22Rv1 (cell line): ENCODE results near the gene SZT2.

Source experiments
- H3K27ac ChIP-seq: fragments of 450-650 bp; 2 replicates; pipeline ENCODE4 v1.5.1; 2017
- ZFX ChIP-seq: fragments of 450-650 bp; IDR thresholded peaks from 2 replicates; pipeline ENCODE4 v1.6.1; 2017; ENCODE audit warnings: antibody characterized with exemption, borderline replicate concordance
- TF ChIP-seq, protein P1 (sequence below): fragments of 450-650 bp; IDR thresholded peaks from 2 replicates; pipeline ENCODE4 v1.5.1; 2017; ENCODE audit warnings: mild to moderate bottlenecking

SZT2 gene

DNA sequence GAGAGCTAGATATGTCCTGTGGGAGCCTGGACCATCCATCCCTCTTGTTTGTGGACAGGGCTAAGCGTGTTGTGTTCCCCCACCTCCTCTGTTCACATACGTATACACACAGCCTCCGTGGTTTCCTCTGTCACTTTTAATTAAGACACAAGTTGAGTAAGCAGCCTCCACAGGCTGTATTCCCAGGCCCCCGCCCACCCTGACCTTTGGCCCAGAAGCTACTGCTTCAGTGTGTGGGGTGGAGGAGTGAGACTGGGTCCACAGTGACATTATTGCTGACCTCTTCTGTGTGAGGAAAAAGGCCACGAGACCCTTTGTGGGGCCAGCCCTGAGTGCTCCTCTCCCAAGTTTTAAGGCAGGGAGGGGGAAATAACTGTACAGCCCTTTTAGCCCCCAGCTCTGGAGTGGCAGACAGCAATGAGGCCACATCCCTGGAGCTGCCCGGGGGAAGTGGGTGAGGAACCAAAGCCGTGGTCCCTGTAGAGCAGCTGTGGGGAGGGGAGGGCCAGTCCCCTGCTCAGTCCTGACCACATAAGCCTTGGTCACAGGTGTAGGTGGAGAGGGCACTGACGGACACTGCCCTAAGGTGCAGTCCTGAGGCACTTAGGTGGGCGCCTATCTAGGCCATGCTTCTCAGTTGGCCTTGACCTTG, 26.3 kb upstream of the SZT2 start:
- no peak for TF ChIP-seq ZFX
- TF ChIP-seq, protein P1, sequence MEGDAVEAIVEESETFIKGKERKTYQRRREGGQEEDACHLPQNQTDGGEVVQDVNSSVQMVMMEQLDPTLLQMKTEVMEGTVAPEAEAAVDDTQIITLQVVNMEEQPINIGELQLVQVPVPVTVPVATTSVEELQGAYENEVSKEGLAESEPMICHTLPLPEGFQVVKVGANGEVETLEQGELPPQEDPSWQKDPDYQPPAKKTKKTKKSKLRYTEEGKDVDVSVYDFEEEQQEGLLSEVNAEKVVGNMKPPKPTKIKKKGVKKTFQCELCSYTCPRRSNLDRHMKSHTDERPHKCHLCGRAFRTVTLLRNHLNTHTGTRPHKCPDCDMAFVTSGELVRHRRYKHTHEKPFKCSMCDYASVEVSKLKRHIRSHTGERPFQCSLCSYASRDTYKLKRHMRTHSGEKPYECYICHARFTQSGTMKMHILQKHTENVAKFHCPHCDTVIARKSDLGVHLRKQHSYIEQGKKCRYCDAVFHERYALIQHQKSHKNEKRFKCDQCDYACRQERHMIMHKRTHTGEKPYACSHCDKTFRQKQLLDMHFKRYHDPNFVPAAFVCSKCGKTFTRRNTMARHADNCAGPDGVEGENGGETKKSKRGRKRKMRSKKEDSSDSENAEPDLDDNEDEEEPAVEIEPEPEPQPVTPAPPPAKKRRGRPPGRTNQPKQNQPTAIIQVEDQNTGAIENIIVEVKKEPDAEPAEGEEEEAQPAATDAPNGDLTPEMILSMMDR: no peak
- H3K27ac ChIP-seq: peak overlapping the region; percentile 95

DNA sequence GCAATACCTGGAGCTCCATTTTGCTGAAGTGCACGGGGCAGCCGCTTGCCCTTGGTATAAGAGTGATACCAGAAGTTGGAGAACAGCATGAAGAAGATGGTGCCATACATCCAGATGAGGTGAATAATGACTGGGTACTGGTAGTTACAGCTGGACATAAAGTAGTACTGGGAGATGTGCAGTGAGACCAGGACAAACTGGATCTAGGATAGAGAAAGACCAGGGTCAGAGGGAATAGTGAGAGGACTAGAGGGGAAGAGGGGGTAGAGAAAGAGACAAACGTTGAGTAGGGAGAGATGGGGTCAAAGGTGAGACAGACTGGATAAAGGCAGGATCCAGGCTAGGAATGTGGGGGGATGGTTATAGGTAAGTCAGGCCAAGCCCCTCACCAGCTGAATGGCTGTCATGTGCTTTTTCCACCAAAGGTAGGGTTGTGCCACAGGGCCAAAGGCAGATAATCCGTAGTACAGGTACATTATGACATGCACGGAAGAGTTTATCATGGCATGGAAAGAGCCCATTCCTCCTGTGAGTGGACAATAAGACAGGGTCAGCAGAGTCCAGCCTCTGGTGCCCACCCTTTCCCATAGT, 25.7 kb upstream of the SZT2 start:
- peak overlapping the region; percentile 95 for H3K27ac ChIP-seq

DNA sequence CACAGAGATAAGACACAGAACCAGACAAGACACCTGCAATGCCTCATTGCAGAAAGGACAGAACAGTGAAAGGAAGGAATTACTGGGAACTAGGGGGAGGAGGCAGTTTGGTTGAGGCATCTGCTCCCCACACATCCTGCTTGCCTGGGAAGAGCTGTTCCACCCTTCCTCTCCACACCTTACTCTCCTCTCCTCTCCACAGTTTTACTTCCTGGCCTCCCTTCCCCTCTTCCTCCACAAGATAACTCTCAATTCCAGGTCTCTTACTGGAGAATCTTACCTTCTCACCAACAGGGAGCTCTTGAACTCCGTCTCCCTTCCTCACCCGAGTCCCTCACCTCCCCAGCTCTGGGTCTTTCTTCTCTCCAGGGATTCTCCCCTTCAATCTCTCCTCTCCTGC, 24.0 kb upstream of the SZT2 start:
- H3K27ac ChIP-seq: peak overlapping the region; percentile 95
- TF ChIP-seq, protein P1: no peak
- TF ChIP-seq ZFX: no peak

More for the DNA sequence above, 25.7 kb upstream of the SZT2 start:
- TF ChIP-seq, protein P1: no peak

DNA sequence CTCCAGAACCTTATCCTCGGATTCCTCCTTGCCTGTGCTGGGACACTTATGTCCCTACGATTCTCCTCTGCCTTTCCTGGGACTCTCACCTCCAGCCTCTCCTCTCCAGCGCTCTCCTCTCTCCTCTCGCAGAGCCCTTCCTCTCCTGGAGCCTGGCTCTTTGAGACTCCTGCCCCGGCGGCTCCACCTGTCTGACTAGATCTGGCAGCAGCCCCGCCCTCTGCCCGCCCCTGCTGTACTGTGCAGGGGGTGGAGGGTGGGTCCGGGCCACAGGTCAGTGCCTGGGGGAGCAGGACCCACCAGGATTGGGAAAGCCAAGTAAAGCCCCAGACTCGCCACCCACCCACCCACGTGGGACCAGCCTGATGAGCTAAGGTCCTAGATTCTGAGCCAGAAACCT, 23.5 kb upstream of the SZT2 start:
- TF ChIP-seq, protein P1: no peak
- TF ChIP-seq ZFX: no peak
- peak overlapping the region; percentile 95 for H3K27ac ChIP-seq

DNA sequence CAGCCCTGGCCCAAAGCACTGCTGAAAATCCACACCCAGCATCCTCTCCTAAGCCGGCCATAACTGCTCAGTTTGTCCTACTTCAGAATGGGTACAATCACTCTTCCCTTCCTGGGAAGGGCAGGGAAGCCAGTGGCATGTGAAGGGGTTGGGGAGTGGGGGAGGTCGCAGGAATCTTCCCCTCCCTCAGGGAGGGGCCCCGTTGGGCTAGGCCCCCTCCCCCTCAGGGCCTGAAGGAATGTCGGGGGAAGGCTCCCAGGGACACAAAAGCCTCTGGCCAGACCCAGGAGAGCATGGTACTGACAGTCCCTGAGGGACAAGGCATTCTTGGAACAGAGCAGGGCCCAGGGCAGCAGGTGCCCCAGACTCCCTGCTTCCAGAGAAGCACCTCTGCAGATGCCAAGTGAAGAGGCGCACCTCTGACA, 23.1 kb upstream of the SZT2 start:
- TF ChIP-seq, protein P1: no peak
- no peak for TF ChIP-seq ZFX
- peak overlapping the region; percentile 95 for H3K27ac ChIP-seq

DNA sequence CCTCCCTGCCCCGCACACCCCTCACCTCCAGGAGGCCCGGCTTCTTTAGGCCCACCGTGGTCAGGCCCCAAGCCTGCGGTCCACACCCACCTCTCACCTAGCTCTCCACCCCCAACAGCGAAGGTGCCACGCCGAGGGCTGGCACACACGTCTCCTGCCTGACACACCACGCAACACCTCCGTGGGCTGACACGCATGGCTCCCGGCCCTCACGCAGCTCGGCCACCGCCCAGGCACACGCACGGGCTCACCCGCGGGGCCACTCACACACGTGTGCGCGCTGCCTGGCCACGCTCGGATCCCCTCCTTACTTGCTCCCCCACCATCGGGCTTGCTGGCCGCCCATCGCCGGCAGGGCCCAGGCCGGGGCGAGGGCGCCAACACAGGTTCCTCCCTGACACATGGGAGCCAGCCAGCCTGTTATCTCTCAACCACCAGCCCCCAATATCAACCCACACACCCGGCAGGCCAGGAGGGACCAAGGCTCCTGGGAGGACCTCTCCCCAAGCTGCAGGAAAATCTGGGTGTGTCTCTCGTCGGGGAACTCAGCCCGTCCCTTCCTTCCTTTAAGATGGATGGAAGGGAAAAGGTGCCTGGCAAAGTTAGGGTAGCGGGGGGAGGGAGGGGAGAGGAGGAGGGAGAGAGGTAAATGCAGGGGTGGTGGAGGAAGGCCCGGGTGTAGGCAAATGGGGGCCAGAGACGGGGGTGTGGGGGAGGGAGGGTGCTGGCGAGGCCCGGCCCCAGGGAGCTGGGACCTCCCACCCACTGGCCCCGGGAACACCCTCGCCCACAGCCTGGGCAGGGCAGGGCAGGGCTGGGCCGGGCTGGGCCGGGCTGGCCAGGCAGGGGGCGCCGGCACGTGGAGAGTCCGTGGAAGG, 22.4 kb upstream of the SZT2 start:
- peak overlapping the region; percentile 95 for H3K27ac ChIP-seq
- TF ChIP-seq, protein P1: no peak
- TF ChIP-seq ZFX: no peak
